Activated naive CD4-positive, alpha-beta T cell treated with Interleukin-2 at 50 U/mL for 16 hours (primary cell): ENCODE measurements around the gene ABRAXAS1.
"Not testable (repeated sequence)": the region's sequence is repeated elsewhere in the genome, so short reads cannot be mapped to it uniquely, and the experiment has no call there.

ENCODE experiments used
- DNase-seq: peaks from one replicate; pipeline ENCODE4 v3.0.0-alpha.2; 2020

ABRAXAS1 gene

GRCh38 chr4:83484500-83485461 lies at the start of gene ABRAXAS1:
Gene ABRAXAS1 (minus strand): TSS chr4:83485100. CDS start chr4:83485072, 28 bp downstream.
- DNase-seq = peak; percentile 94

- DNase-seq = no peak
Measured at GRCh38 chr4:83527671-83528070, 42.8 kb upstream of the ABRAXAS1 start.

GRCh38 chr4:83522239-83522638 lies 37.3 kb upstream of the ABRAXAS1 start:
- no peak for DNase-seq

DNA sequence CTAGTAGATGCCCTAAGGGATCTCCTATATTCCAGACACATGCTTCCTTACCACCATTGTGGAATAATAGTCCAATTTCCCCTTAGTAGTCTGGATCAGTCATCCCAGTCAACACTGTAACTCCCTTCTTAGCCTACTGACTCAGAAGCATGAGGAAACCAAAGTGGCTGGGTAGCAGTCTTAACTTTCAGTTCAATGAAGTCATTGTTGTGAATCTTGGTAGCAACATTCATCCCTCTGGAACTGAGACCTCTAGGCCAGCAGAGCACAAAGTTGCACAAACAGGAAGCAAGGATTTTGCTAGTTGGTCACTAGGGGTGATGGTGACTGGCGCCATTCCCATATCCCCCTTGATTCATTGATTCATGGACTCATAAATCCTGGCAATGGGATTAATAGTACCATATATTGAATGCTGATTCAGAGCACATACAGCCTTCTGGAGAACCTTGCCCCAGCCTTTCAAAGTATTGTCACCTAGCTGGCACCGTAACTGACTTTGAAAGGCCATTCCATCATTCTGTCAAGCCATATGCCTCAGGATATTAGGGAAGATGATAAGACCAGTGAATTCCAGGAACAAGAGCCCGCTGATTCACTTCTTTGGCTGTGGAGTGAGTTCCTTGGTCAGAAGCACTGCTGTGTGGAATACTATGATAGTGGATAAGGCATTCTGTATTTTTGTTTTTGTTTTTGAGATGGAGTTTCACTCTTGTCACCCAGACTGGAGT lies 31.3 kb upstream of the ABRAXAS1 start:
- no peak for DNase-seq

GRCh38 chr4:83510442-83510841 lies 25.5 kb upstream of the ABRAXAS1 start:
- no peak for DNase-seq

DNA sequence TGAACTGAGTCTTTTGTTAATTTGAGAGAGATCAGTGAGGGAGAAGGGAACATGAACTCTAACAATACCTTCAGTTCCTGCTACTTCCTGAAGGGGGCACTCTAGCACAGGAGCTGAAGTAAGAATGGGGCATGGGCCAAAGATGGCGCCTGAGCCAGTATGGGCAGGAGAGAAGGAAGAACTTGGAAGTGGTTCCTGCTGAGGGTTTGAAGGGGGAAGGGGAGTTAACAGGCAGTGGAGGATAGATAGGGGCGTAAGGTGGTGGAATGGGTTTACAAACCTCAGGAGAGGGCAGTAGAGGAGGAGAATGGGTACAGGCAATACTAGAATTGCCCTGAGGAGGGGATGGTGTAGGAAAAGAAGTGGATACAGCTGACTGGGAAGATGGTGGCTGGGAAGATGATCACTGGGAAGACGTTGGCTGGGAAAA lies 24.3 kb upstream of the ABRAXAS1 start:
- peak; percentile 53 for DNase-seq

- no peak for DNase-seq
Measured at GRCh38 chr4:83504996-83505395, 20.1 kb upstream of the ABRAXAS1 start.

DNA sequence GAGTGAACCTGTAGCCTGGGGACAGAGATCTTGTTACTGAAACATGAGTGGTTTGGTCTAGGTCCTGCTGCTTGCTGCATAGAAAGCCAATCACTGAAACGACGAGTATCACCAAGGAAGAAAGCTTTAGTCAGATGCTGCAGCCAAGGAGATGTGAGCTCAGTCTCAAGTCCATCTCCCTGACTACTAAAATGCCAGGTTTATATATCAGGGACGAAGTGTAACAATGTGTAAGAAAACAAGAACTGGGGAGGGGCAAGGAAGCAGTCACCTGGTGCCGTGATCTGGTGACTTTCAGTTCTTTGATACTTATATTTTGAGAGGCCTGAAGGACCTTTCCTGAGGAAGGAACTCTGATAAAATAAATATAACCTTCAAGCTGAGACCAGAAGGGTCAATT lies 19.6 kb upstream of the ABRAXAS1 start:
- DNase-seq = no peak

DNA sequence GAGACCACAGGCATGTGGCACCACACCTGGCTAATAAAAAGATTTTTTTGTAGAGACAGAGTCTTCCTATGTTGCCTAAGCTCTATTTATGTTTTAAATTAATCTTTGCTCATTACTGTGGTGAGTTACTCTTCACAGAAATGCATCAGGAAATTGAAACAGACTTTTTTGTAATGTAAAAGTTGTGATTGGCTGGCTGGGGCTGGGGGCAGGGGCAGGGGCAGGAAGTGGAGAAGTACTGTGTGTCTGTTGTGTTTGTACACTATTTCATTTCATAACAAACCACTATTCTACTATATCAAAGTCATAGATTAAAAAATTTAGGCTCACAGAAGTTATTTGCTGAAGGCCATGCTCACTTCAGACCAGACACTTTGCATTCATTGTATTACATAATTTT lies 19.1 kb upstream of the ABRAXAS1 start:
- DNase-seq = peak; percentile 10

- not testable (repeated sequence) for DNase-seq
Measured at GRCh38 chr4:83501671-83502070, 16.8 kb upstream of the ABRAXAS1 start.

GRCh38 chr4:83498187-83498586 lies 13.3 kb upstream of the ABRAXAS1 start:
- DNase-seq = no peak

DNA sequence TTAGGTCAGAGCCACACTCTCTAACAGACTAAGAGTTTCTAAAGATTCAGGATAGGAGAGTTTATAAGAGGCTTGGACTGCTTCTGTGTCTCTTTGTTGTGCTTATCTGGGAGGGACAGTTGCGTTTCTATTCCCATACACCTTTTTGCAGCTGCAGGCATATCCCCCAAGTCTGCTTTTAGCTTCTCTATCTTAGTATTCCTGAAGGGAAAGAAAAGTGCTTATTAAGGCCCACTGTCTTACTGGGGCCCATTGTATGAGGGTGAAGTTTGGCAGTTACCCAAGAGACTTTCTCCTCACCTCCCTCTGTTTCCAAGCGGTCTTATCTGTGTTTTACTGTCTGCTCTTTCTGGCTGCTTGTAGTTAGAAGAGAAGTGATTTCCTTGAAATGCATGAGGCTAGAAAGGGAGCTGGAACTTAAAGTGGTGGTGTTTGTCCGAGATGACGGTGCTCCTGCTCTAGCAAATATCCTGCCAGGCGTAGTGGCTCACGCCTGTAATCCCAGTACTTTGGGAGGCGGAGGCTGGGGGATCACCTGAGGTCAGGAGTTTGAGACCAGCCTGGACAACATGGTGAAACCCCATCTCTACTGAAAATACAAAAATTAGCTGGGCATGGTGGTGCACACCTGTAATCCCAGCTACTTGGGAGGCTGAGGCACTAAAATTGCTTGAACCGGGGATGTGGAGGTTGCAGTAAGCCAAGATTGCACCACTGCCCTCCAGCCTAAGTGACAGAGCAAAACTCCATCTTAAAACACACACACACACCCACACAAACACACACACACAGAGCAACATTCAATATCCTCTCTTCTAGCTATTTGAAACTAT lies 11.4 kb upstream of the ABRAXAS1 start:
- not testable (repeated sequence) for DNase-seq

DNA sequence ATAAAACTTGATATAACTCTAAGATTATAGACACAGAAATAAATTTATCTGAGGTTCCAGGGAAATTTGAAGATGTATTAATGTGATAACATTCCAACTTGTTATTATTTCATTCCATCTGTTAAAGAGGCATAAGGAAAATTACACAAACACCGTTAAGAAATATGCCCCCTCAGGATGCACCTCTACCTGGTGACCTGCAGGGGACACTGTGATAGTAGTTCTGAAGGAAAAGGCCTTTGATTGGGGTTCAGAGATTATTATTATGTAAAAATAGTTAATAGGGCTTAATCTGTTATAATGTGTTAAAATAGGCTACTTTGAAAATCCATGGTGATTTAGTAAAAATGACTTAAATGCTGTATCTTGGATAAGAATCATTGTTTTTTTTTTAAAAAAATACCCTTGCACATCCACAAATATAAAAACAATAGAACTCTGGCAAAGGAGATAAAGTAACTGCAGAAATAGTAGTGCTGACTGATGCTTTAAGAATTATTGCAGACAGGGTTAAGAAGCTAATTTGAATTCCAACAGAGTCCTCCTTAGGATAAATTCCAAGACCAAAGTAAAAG lies 6.1 kb upstream of the ABRAXAS1 start:
- no peak for DNase-seq

DNA sequence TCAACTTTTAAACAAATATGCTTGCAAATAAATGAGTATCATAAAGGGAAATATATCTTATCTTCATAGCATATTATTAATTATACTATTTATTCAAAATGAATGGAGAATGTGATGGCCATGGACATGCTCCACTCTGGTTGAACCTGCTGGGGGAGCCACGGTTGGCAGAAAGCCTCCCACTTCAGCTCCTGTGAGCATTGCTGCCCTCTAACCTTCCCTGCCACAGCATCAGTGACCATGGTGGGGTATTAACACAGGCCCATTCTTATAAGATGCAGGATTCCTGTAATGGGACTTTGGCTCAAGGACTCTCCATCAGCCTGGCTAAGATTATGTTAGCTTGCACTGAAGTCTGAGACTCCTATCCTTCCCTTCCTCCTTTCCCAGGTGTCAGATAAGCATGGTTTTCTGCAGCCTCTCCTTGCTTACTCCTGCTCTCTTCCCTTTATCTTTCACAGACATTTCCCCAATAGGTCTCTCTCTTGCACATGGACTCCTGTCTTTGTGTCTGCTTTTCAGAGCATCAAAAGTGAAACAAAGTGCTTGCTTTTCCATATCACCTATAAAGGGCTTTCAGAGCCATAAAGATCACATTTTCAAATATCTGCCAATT lies 4.9 kb upstream of the ABRAXAS1 start:
- no peak for DNase-seq

DNA sequence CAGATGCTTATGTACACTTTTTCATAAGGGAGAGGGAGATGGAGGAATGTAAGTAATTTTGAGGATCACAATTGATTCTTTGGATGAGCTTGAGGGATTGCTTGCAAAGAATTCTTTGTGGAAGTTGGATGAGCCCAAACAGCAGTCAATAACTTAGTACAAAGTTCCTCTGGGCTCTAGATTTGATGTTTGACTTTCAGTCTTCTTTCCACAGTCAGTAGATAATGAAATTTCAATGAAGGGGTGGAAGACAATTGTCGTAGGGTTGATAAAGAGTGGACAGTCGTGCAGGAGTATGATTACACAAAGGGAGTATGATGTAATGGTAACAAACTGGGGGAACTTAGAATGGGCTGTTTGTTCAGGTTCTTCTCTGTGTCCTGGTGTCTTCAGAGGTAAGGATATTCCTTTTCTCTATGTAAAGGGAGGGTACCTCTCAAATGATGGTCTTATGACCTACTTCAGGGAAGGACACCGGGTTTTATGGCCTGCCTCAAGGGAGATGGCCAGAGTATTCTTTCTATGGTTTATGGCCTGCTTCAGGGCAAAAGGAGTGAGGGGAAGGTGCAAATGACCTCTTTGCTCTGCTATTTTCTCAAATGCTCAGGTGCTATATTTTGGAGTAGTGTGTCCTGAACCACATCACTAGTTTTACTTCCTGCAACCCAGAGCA lies 1.7 kb upstream of the ABRAXAS1 start:
- DNase-seq = no peak

- no peak for DNase-seq
Measured at GRCh38 chr4:83473966-83474365, 10.9 kb downstream of the ABRAXAS1 start.

- no peak for DNase-seq
Measured at GRCh38 chr4:83473423-83473822, 11.5 kb downstream of the ABRAXAS1 start.

DNA sequence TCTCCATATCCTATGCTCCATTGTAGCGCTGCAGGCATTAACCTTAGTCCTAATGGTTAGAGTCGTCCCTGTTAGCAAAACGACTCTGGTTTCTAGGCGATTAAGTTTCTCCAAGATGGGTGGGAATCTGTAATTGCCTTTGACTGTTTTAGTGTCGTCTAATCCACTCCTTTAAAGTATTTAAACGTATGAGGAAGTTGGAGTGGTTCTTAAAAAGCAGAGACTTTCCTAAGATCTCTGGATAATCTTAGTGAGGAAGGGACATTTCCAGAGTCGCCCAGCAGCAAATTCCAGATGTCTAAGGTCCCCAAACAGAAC lies 28.8 kb downstream of the ABRAXAS1 start:
- DNase-seq = no peak

DNA sequence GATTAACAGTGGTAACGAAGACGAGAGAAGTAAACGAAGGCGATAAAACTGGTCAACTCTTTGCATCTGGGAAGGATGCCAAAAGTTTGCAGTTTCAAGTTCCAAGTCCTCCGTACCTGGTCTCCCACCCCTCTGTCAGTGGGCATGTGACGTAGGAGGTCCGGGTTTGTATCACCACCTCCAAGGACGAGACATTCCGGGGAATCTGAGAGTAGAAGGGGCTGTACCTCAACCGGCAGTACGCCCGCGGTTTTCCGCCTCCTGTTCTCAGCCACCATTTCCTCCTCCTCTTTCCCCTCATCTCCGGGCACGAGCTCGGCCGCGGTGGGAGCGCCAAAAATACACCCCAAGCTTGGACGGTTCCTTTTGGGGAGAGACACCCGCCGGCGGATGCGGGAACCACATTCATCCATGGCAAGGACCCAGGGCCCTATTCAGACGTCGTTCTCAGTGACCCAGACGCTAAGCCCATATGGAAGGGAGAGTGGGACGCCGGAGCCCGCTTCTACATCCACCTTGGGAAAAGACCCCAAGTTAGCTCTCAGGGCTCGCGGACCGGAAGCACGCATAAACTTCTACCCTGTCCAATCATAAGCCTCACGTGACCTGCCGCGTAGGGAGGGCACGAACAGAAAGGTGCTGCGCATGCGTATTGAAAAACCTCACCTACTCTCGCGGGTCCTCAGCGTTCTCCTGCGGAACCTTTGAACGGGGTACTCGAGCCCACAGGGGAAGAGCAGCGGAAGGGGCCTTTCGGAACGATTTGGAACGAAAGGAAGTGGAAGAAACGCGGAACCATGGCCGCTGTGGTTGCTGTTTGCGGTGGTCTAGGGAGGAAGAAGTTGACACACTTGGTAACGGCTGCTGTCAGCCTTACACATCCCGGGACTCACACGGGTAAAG lies 29.4 kb downstream of the ABRAXAS1 start, which contains the start of the genes HELQ and MRPS18C:
Gene HELQ, minus strand, starts transcription at position 543 of the 903 bp plus-strand sequence. Its CDS starts 130 bp downstream, at position 413.
Gene MRPS18C, plus strand, starts transcription at position 778 of the 903 bp plus-strand sequence. Its CDS starts 20 bp downstream, at position 798.
- DNase-seq = peak; percentile 95

- no peak for DNase-seq
Measured at GRCh38 chr4:83454686-83455085, 30.2 kb downstream of the ABRAXAS1 start.
